ENCODE data around the gene MAP4K3.

Gene MAP4K3

GRCh38 chr2:39227628-39228412, 209.3 kb downstream of the MAP4K3 start:
- TF ChIP-seq, protein P1, sequence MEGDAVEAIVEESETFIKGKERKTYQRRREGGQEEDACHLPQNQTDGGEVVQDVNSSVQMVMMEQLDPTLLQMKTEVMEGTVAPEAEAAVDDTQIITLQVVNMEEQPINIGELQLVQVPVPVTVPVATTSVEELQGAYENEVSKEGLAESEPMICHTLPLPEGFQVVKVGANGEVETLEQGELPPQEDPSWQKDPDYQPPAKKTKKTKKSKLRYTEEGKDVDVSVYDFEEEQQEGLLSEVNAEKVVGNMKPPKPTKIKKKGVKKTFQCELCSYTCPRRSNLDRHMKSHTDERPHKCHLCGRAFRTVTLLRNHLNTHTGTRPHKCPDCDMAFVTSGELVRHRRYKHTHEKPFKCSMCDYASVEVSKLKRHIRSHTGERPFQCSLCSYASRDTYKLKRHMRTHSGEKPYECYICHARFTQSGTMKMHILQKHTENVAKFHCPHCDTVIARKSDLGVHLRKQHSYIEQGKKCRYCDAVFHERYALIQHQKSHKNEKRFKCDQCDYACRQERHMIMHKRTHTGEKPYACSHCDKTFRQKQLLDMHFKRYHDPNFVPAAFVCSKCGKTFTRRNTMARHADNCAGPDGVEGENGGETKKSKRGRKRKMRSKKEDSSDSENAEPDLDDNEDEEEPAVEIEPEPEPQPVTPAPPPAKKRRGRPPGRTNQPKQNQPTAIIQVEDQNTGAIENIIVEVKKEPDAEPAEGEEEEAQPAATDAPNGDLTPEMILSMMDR (IDR thresholded peaks at IDR 0.05; ENCODE audit: insufficient read depth, missing control alignments) = peak; percentile 83
- DNase-seq (ENCODE audit: insufficient read length, low spot score) (peak; percentile 28), FAIRE-seq (no peak)

- FAIRE-seq (no peak), DNase-seq (ENCODE audit: insufficient read length, low spot score) (no peak)
- TF ChIP-seq, protein P1 (IDR thresholded peaks at IDR 0.05; ENCODE audit: insufficient read depth, missing control alignments) = no peak
Observed at GRCh38 chr2:39225567-39225966, 211.5 kb downstream of the MAP4K3 start.

DNA sequence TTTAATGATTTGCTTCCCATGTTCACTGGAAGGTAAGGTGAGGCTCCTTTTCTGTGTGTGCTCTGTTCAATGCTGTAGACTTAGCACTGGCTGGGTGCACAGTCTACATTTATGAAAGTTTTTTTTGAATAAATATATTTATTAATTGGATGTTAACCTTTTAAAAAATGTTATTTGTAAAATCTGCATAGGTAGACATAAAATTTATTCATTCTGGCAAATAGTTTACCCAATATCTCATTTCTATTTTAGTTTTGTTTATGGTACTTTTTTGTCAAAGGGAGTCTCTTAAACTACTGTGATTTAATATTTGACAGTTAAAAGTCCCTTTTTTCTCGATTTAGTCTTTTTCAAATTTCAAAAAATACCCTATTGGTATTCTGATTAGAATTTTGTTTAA, 213.2 kb downstream of the MAP4K3 start:
- FAIRE-seq = no peak
- no peak for DNase-seq (ENCODE audit: insufficient read length, low spot score)

GRCh38 chr2:39221459-39221858, 215.6 kb downstream of the MAP4K3 start:
- FAIRE-seq (no peak), DNase-seq (ENCODE audit: insufficient read length, low spot score) (no peak)
- TF ChIP-seq, protein P1 (IDR thresholded peaks at IDR 0.05; ENCODE audit: insufficient read depth, missing control alignments) = no peak

More for the DNA sequence above, 213.2 kb downstream of the MAP4K3 start:
- TF ChIP-seq, protein P1 (IDR thresholded peaks at IDR 0.05; ENCODE audit: insufficient read depth, missing control alignments) = no peak

DNA sequence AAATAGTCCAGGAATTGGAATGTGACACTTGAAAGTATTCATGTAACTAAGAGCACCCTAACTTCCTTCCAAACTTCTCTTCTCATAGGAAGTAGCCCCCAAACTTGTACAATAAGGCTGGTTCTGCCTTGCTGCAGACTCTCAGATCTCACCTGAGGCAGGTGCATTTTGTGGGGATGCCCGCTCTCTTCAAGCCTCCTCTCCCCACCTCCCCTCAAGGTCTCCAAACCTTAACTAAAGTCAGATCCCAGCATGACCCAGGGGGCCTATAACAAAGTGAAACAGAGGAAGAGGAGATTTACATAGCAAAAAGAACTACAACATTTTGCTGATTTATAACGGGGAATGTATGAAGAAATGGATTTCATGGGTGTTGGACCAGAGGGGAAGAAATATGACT, 216.9 kb downstream of the MAP4K3 start:
- FAIRE-seq = no peak
- no peak for DNase-seq (ENCODE audit: insufficient read length, low spot score)
- TF ChIP-seq, protein P1 (IDR thresholded peaks at IDR 0.05; ENCODE audit: insufficient read depth, missing control alignments) = no peak

GRCh38 chr2:39218391-39218790, 218.7 kb downstream of the MAP4K3 start:
- DNase-seq (ENCODE audit: insufficient read length, low spot score) (no peak), FAIRE-seq (no peak)
- TF ChIP-seq, protein P1 (IDR thresholded peaks at IDR 0.05; ENCODE audit: insufficient read depth, missing control alignments) = no peak

- TF ChIP-seq, protein P1 (IDR thresholded peaks at IDR 0.05; ENCODE audit: insufficient read depth, missing control alignments) = no peak
- FAIRE-seq (no peak), DNase-seq (ENCODE audit: insufficient read length, low spot score) (no peak)
Observed at GRCh38 chr2:39217192-39217550, 219.9 kb downstream of the MAP4K3 start.

Measured in D721Med (cell line).